SK-N-SH treated with all-trans-retinoic acid at 6 μM for 48 hours (cell line): ENCODE data around the gene RASEF.

Experiments
- CREB5 ChIP-seq: fragments of 250-450 bp; sonication (Bioruptor Pico); IDR thresholded peaks from 2 replicates; pipeline ENCODE4 v1.5.1; 2020; ENCODE audit warnings: low read depth, mild to moderate bottlenecking, moderate library complexity
- CSRNP3 ChIP-seq: fragments of 250-450 bp; sonication (Bioruptor Pico); IDR thresholded peaks from 2 replicates; pipeline ENCODE4 v1.5.1; 2021; ENCODE audit warnings: mild to moderate bottlenecking, moderate library complexity
- GLIS3 ChIP-seq: fragments of 250-450 bp; sonication (Bioruptor Pico); IDR thresholded peaks from 2 replicates; pipeline ENCODE4 v1.5.0; 2020; ENCODE audit warnings: mild to moderate bottlenecking, moderate library complexity
- ISL1 ChIP-seq: fragments of 250-450 bp; sonication (Bioruptor Pico); IDR thresholded peaks from 2 replicates; pipeline ENCODE4 v2.1.2; 2022; ENCODE audit warnings: mild to moderate bottlenecking, moderate library complexity
- OSR1 ChIP-seq: fragments of 250-450 bp; sonication (Bioruptor Pico); IDR thresholded peaks from 2 replicates; pipeline ENCODE4 v1.8.0; 2022; ENCODE audit warnings: moderate library complexity, mild to moderate bottlenecking, inconsistent platforms
- PATZ1 ChIP-seq: fragments of 250-450 bp; sonication (Bioruptor Pico); IDR thresholded peaks from 2 replicates; pipeline ENCODE4 v1.8.0; 2020; ENCODE audit warnings: mild to moderate bottlenecking, moderate library complexity, borderline replicate concordance
- PPARA ChIP-seq: fragments of 250-450 bp; sonication (Bioruptor Pico); IDR thresholded peaks from 2 replicates; pipeline ENCODE4 v1.5.0; 2020; ENCODE audit warnings: mild to moderate bottlenecking, borderline replicate concordance
- TSHZ2 ChIP-seq: fragments of 250-450 bp; sonication (Bioruptor Pico); IDR thresholded peaks from 2 replicates; pipeline ENCODE4 v1.5.0; 2020; ENCODE audit warnings: mild to moderate bottlenecking, moderate library complexity
- ZFP3 ChIP-seq: fragments of 250-450 bp; sonication (Bioruptor Pico); IDR thresholded peaks from 2 replicates; pipeline ENCODE4 v1.5.0; 2020; ENCODE audit warnings: mild to moderate bottlenecking, moderate library complexity
- ZFP30 ChIP-seq: fragments of 450-650 bp; formaldehyde crosslinking; IDR thresholded peaks from 2 replicates; pipeline ENCODE4 v1.5.0; 2022; ENCODE audit warnings: mild to moderate bottlenecking, moderate library complexity
- ZNF70 ChIP-seq: fragments of 450-650 bp; formaldehyde crosslinking; IDR thresholded peaks from 2 replicates; pipeline ENCODE4 v1.5.0; 2020; ENCODE audit warnings: mild to moderate bottlenecking, moderate library complexity

- TF ChIP-seq ISL1 (CRISPR knock-in tag): no peak
- TF ChIP-seq TSHZ2 (CRISPR knock-in tag): no peak
- TF ChIP-seq GLIS3: no peak
- TF ChIP-seq PATZ1: no peak
- peak; percentile 31; the same call in 1 of the 2 replicates for TF ChIP-seq ZNF70 (CRISPR knock-in tag)
- no peak for TF ChIP-seq CREB5 (CRISPR knock-in tag)
- no peak for TF ChIP-seq ZFP30 (CRISPR knock-in tag)
- no peak for TF ChIP-seq PPARA (CRISPR knock-in tag)
- TF ChIP-seq OSR1 (CRISPR knock-in tag): no peak
- no peak for TF ChIP-seq CSRNP3 (CRISPR knock-in tag)
- no peak for TF ChIP-seq ZFP3 (CRISPR knock-in tag)
Observed at GRCh38 chr9:82988488-82988887, 74.5 kb downstream of the RASEF start.
